ENCODE measurements around the gene PROKR2.

- TF ChIP-seq GABPA (IDR thresholded peaks at IDR 0.05; ENCODE audit: low read depth), result no peak
- TF ChIP-seq, protein P1, sequence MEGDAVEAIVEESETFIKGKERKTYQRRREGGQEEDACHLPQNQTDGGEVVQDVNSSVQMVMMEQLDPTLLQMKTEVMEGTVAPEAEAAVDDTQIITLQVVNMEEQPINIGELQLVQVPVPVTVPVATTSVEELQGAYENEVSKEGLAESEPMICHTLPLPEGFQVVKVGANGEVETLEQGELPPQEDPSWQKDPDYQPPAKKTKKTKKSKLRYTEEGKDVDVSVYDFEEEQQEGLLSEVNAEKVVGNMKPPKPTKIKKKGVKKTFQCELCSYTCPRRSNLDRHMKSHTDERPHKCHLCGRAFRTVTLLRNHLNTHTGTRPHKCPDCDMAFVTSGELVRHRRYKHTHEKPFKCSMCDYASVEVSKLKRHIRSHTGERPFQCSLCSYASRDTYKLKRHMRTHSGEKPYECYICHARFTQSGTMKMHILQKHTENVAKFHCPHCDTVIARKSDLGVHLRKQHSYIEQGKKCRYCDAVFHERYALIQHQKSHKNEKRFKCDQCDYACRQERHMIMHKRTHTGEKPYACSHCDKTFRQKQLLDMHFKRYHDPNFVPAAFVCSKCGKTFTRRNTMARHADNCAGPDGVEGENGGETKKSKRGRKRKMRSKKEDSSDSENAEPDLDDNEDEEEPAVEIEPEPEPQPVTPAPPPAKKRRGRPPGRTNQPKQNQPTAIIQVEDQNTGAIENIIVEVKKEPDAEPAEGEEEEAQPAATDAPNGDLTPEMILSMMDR (IDR thresholded peaks at IDR 0.05; ENCODE audit: insufficient read depth, low read length), result no peak
- TF ChIP-seq POLR2AphosphoS5 (IDR thresholded peaks at IDR 0.05; ENCODE audit: low read depth), result no peak
- TF ChIP-seq, protein P2, sequence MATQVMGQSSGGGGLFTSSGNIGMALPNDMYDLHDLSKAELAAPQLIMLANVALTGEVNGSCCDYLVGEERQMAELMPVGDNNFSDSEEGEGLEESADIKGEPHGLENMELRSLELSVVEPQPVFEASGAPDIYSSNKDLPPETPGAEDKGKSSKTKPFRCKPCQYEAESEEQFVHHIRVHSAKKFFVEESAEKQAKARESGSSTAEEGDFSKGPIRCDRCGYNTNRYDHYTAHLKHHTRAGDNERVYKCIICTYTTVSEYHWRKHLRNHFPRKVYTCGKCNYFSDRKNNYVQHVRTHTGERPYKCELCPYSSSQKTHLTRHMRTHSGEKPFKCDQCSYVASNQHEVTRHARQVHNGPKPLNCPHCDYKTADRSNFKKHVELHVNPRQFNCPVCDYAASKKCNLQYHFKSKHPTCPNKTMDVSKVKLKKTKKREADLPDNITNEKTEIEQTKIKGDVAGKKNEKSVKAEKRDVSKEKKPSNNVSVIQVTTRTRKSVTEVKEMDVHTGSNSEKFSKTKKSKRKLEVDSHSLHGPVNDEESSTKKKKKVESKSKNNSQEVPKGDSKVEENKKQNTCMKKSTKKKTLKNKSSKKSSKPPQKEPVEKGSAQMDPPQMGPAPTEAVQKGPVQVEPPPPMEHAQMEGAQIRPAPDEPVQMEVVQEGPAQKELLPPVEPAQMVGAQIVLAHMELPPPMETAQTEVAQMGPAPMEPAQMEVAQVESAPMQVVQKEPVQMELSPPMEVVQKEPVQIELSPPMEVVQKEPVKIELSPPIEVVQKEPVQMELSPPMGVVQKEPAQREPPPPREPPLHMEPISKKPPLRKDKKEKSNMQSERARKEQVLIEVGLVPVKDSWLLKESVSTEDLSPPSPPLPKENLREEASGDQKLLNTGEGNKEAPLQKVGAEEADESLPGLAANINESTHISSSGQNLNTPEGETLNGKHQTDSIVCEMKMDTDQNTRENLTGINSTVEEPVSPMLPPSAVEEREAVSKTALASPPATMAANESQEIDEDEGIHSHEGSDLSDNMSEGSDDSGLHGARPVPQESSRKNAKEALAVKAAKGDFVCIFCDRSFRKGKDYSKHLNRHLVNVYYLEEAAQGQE (IDR thresholded peaks at IDR 0.05; ENCODE audit: insufficient replicate concordance, low read depth), result no peak
These were observed 26.2 kb downstream of the PROKR2 start for GRCh38 chr20:5290596-5290995.
